HG03342 (cell line): ENCODE data around the gene ARID5B.

ENCODE experiments used
- ATAC-seq: cut with Tn5 transposase; IDR thresholded peaks from one replicate; pipeline ENCODE4 v1.9.1; 2021; ENCODE audit warnings: mild to moderate bottlenecking, moderate library complexity; ENCODE audit not compliant: unreplicated experiment

The ARID5B gene

GRCh38 chr10:61987951-61988379, 86.5 kb downstream of the ARID5B start:
- peak; percentile 97 for ATAC-seq

- ATAC-seq: no peak
Observed at GRCh38 chr10:61989995-61990760, 88.7 kb downstream of the ARID5B start.

- no peak for ATAC-seq
Observed at GRCh38 chr10:61990761-61991135, 89.2 kb downstream of the ARID5B start.

DNA sequence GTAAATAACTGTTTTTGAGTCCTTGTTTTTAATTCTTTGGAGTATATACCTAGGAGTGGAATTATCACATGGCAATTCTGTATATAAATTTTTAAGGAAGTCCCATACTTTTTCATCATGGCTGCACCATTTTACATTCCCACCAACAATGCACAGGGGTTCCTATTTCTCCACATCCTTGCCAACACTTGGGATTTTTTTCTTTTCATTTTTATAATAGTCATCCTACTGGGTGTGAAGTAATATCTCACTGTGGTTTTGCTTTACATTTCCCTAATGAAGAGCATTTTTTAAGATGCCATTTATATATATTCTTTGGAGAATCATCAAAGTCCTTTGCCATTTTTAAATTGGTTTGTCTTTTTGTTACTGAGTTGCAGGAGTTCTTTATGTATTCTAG, 89.7 kb downstream of the ARID5B start:
- ATAC-seq: no peak

DNA sequence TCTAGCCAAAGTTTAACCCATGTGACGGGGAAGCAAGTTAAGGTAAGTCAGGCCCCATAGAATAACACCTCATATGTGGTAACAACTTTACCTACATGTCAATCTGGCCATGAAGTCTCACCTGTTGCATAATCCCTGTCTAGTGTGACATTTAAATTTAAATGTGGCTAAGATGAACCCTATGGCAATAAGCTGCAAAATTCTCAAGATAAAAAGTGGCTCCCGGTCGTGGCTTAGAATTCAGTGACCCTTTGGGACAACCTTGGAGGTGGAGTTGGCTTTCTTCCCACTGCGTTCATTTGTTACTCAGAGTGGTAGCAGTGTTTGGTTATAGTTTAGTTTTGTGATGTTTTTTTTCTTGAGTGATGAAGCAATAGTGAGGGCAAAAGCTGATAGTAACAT, 90.6 kb downstream of the ARID5B start:
- ATAC-seq: no peak

DNA sequence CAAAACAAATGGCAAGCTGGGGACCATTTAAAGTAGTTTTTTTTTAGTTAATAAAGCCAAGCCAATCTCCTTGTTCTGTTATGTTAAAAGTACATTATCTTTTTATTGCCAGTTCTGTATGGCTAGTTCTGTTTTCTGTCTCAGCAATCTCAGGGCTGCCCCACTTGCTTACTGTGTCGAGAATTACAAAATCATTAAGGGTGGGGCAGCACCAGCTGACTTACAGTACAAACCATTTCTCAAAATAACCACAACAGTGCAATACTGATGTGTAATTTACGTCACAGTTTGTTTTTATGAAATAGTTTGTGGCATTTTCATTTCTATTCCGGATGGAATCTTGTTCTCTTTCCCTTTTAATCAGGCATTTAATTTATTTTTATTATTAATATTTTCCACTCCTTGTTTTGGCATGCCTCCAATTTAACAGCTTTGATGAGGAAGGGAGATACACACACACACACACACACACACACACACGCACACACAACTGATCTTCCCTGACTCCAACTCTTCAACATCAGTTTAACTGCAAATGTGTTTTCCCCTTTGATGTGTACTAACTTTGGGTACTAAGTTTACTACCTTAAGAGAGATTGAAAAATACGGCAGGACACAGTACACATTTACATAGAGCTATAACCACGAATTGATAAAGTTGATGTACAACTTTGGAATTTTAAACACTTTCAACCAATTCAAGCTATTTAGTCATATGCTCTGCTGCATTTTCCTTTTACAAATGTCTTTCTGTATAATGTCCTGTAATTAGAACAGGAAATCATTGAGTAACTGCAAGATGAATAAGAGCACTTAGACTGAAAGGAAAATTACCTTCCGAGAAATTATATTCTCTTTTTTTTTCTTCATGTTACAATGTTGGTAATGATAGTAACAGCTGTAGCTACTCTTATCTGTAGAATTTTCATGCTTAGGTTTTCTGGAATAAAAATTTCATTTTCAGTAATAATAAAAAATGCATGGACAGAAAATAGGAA, 91.5 kb downstream of the ARID5B start:
- ATAC-seq: peak; percentile 30

- no peak for ATAC-seq
Observed at GRCh38 chr10:61993711-61994401, 92.4 kb downstream of the ARID5B start.

GRCh38 chr10:61994405-61995219, 93.1 kb downstream of the ARID5B start:
- ATAC-seq: no peak

- no peak for ATAC-seq
Observed at GRCh38 chr10:61995220-61995503, 93.7 kb downstream of the ARID5B start.

- no peak for ATAC-seq
Observed at GRCh38 chr10:61998937-61999336, 97.4 kb downstream of the ARID5B start.

- peak; percentile 87 for ATAC-seq
Observed at GRCh38 chr10:62000037-62000603, 98.6 kb downstream of the ARID5B start.

GRCh38 chr10:62000726-62001125, 99.2 kb downstream of the ARID5B start:
- ATAC-seq: peak; percentile 6

GRCh38 chr10:62001898-62002297, 100.4 kb downstream of the ARID5B start:
- ATAC-seq: no peak

DNA sequence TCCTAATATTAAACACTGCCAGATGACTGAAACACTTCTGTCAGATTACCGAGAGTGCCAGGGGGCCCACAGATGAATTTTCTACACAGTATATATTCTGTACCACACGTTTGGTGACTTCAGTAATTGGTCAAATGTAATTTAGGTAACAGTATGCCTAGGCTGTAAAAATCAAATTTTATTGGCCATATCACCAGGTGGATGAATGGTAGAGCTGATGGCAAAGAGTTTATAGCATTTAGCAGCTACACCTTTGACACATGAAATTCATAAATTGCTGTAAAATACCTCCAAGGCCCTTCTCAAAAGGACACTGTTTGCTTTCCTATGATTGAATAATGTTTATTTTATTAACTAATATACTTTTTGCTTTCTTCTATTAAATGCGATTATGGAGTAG, 101.3 kb downstream of the ARID5B start:
- no peak for ATAC-seq

GRCh38 chr10:62004042-62004441, 102.5 kb downstream of the ARID5B start:
- no peak for ATAC-seq

DNA sequence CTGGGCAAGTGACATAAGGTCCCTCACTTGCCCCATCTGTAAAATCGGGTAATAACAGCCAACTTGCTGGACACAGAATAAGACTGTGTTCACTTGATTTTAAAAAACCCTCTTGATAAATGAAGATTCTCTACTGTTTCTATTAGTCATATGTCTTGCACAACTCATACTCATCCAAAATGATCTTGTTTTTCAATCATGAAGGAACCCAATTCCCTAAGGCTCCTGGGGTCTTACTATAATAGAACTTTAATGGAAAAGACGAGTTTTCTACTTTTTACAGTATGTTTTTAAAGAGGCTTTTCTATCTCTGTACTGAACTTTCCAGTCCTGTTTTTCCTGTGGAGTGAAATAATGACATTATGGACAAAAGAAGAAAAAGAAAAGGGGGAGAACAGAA, 103.8 kb downstream of the ARID5B start:
- ATAC-seq: no peak

- ATAC-seq: no peak
Observed at GRCh38 chr10:62005687-62006086, 104.2 kb downstream of the ARID5B start.

- ATAC-seq: no peak
Observed at GRCh38 chr10:62007145-62007544, 105.6 kb downstream of the ARID5B start.

- no peak for ATAC-seq
Observed at GRCh38 chr10:62008196-62008595, 106.7 kb downstream of the ARID5B start.

DNA sequence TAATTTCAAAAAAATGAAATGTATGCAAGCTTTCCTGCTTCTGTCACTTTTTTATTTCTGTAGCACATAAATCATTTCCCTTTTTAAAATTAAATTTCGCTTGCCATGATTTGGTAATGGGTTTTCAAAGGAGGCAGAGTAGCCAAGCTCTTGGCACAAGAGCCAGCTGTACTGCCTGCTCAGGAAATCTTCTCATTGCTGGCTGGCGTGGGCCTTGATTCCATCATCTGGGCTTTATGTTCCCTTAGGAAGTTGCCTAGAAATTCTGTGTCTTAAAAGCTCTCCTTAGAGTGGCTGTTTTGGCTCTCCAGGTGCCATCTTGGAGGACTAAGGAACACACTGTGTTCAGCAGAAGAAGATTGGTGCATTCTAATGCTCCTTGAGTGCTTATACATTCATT, 107.4 kb downstream of the ARID5B start:
- no peak for ATAC-seq
